Measurements from ENCODE around the gene ADGRG1.
"Not testable (repeated sequence)": the region's sequence is repeated elsewhere in the genome, so short reads cannot be mapped to it uniquely, and the experiment has no call there.

DNA sequence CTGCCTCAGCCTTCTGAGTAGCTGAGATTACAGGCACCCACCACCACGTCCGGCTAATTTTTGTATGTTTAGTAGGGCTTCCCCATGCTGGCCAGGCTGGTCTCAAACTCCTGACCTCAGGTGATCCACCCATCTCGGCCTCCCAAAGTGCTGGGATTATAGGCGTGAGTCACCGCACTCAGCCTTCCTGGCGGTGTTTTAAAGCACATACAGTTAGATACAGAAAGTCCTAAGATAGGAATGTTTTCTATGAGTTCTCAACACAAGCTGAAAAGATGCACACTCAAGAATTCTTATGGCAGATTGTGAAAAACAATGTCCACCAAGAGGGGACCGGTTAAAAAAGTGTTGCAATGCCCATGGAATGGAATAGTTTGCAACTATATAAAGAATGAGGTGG is 43.0 kb downstream of the ADGRG1 start:
- TF ChIP-seq, protein P1, sequence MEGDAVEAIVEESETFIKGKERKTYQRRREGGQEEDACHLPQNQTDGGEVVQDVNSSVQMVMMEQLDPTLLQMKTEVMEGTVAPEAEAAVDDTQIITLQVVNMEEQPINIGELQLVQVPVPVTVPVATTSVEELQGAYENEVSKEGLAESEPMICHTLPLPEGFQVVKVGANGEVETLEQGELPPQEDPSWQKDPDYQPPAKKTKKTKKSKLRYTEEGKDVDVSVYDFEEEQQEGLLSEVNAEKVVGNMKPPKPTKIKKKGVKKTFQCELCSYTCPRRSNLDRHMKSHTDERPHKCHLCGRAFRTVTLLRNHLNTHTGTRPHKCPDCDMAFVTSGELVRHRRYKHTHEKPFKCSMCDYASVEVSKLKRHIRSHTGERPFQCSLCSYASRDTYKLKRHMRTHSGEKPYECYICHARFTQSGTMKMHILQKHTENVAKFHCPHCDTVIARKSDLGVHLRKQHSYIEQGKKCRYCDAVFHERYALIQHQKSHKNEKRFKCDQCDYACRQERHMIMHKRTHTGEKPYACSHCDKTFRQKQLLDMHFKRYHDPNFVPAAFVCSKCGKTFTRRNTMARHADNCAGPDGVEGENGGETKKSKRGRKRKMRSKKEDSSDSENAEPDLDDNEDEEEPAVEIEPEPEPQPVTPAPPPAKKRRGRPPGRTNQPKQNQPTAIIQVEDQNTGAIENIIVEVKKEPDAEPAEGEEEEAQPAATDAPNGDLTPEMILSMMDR (IDR thresholded peaks at IDR 0.05): not testable (repeated sequence)
- not testable (repeated sequence) for TF ChIP-seq SIN3A (IDR thresholded peaks at IDR 0.05; ENCODE audit: borderline replicate concordance, insufficient read depth, low read depth, low read length); POLR2AphosphoS5 (IDR thresholded peaks at IDR 0.05; ENCODE audit: low read depth, low read length); TCF7L2 (IDR thresholded peaks at IDR 0.05; ENCODE audit: low read depth, low read length)
